ENCODE results near the gene SETD6. TPM values are rescaled to one million over a fixed set of nuclear protein-coding genes. Genes with fewer than 3 reads are reported as not detected.

Gene SETD6
- total RNA-seq, 1 experiment from 2014 or later: 22.0 TPM

DNA sequence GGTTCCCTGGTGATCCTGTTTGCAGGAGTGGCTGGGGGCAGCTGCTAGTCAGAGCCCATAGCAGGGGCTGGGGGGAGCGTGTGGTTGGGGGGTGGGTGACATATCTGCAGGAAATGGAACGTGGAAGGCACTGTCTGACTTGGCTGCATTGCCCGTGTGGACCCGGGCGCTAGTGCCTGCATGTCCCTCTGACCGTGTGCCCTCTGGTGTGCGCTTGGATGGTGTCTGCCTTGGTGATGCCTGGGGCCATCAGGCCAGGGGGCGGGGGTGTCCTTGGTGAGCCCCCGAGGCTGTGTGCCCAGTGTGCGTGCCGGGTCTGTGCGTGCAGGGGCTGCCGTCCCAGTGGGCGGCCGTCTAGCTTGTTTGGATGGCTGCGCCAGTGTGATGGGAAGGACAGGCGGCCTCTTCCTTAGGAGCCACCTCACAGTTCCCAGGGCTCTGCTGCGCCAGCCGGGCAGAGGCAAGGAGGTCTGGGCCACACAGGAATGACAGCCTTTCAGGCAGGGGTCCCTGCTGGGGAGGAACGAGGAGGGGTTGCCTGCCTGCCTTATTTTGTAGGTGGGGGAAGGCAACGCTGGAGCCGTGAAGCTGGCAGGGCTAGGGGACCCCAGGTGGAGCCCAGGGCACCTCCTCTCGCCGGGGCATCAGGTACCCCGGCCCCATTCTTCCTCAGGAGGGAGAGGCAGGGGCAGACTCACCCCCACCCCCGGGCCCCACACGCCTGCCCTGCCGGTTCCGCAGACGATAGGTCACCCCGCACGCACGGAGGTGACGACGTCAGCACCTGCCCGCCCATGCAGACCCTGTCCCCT, 14.7 kb upstream of the SETD6 start:
- Histone ChIP-seq H3K4me2 (ENCODE audit: low read length) (peak overlapping the region; percentile 99), H3K9me3 (ENCODE audit: low read length) (no peaks in the 10 kb centered on the region), H3K27ac (ENCODE audit: low read length) (no peak overlapping the region), H4K20me1 (ENCODE audit: low read length) (no peaks in the 10 kb centered on the region), H3K4me3 (ENCODE audit: low read length) (peak overlapping the region; percentile 70), H3K9me2 (replicated peaks; ENCODE audit: low read length) (no peaks in the 10 kb centered on the region), H3K9ac (ENCODE audit: low read length) (peak overlapping the region; percentile 25; the same call in 1 of the 2 replicates), H3K36me3 (ENCODE audit: low read depth, low read length) (no peaks in the 10 kb centered on the region), H2AFZ (ENCODE audit: low read length) (peak overlapping the region; percentile 81), H3F3A (ENCODE audit: low read length, unreplicated experiment) (no peaks in the 10 kb centered on the region), H3K4me1 (ENCODE audit: insufficient read depth, low read length) (peaks cover 7% of the 10 kb centered on the region; the same call in 1 of the 2 replicates), H3K27me3 (ENCODE audit: low read length) (no peaks in the 10 kb centered on the region), H3K79me2 (ENCODE audit: low read length) (no peaks in the 10 kb centered on the region)
- CTCF ChIA-PET: interaction anchor here (0.6 to 1.7 kb wide), 3 partner anchors 36 to 164 kb away, joined by 3 to 20 read pairs (median 3); no protein-coding TSS in a partner anchor
- intact Hi-C loops (cut with micrococcal nuclease): no loop called here
- ATAC-seq (peak; percentile 35), DNase-seq (no peak)
- no TSS peak for BruUV-seq (replicated peaks)
- POLR2A ChIA-PET (ENCODE audit: unreplicated experiment): interaction anchor here (0.6 kb wide), 4 partner anchors 14 to 276 kb away, joined by 4 to 8 read pairs (median 4); no protein-coding TSS in a partner anchor
- TF ChIP-seq EZH2 (IDR thresholded peaks at IDR 0.05; ENCODE audit: low read length, unreplicated experiment) (no peak), EZH2phosphoT487 (IDR thresholded peaks at IDR 0.05; ENCODE audit: borderline replicate concordance, low read length) (no peak)
- TF ChIP-seq, protein P1, sequence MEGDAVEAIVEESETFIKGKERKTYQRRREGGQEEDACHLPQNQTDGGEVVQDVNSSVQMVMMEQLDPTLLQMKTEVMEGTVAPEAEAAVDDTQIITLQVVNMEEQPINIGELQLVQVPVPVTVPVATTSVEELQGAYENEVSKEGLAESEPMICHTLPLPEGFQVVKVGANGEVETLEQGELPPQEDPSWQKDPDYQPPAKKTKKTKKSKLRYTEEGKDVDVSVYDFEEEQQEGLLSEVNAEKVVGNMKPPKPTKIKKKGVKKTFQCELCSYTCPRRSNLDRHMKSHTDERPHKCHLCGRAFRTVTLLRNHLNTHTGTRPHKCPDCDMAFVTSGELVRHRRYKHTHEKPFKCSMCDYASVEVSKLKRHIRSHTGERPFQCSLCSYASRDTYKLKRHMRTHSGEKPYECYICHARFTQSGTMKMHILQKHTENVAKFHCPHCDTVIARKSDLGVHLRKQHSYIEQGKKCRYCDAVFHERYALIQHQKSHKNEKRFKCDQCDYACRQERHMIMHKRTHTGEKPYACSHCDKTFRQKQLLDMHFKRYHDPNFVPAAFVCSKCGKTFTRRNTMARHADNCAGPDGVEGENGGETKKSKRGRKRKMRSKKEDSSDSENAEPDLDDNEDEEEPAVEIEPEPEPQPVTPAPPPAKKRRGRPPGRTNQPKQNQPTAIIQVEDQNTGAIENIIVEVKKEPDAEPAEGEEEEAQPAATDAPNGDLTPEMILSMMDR (conservative IDR thresholded peaks at IDR 0.05; ENCODE audit: low read depth, low read length): no peak

DNA sequence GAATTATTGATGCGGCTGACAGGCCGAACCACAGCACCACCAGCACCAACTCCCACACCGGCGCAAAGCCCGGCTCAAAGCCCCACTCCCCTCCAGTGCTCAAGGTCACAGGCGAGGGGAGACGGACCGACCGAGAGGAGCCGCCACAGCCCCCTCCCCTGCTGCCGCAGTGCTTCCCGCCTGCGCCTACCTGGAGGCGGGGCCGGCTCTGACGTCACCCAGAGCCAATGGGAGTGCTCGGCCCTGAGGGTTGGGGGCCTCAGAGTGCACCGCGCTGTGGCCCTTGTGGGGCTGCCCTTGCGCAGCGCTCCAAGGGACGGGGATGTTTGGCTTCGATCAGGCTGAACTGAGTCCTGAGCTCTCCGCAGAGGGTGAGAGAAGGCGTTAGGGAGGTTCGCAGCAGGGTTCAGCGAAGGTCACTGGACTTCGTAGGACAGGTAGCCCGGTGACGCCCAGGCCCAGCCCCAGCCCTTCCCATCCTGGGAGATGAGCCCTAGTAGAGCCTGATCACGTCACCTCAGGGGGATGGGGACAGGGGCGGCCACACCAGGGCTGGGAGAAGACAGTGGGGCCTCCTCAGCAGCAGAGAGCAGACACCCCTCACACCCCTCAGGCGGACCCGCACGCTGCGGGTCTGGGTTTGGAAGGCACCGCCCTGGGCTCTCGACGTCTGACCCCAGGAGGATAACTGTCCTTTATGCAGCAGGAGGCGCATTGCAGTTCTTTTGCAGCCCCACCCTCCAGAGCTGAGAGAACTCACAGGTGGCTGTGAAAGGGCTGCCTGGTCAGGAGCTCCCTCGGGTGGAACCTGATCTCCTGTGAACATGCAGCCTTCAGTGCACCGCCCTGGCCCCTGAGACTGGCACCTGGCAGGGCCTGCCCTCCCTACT, 13.8 kb upstream of the SETD6 start:
- no peaks in the 10 kb centered on the region for H3F3A ChIP-seq (ENCODE audit: low read length, unreplicated experiment)
- H3K79me2 ChIP-seq (ENCODE audit: low read length): no peaks in the 10 kb centered on the region
- H3K36me3 ChIP-seq (ENCODE audit: low read depth, low read length): no peaks in the 10 kb centered on the region
- no peak for DNase-seq
- ATAC-seq: no peak
- no peaks in the 10 kb centered on the region for H3K27me3 ChIP-seq (ENCODE audit: low read length)
- no peaks in the 10 kb centered on the region for H3K9me2 ChIP-seq (replicated peaks; ENCODE audit: low read length)
- TF ChIP-seq, protein P1 (conservative IDR thresholded peaks at IDR 0.05; ENCODE audit: low read depth, low read length): no peak
- TF ChIP-seq EZH2 (IDR thresholded peaks at IDR 0.05; ENCODE audit: low read length, unreplicated experiment): no peak
- no peak for TF ChIP-seq EZH2phosphoT487 (IDR thresholded peaks at IDR 0.05; ENCODE audit: borderline replicate concordance, low read length)
- H3K4me2 ChIP-seq (ENCODE audit: low read length): peak overlapping the region; percentile 99
- no peaks in the 10 kb centered on the region for H3K9me3 ChIP-seq (ENCODE audit: low read length)
- H3K4me3 ChIP-seq (ENCODE audit: low read length): peak overlapping the region; percentile 70
- 0 out of 2 replicates have a peak overlapping the region, but pooled peaks have one; percentile 25 for H3K9ac ChIP-seq (ENCODE audit: low read length)
- H3K27ac ChIP-seq (ENCODE audit: low read length): no peak overlapping the region
- CTCF ChIA-PET: interaction anchor here (1.7 kb wide), 1 partner anchor 160 kb away, joined by 20 read pairs; no protein-coding TSS in a partner anchor
- POLR2A ChIA-PET (ENCODE audit: unreplicated experiment): no interaction called here
- intact Hi-C loops (cut with micrococcal nuclease): no loop called here
- peak overlapping the region; percentile 81 for H2AFZ ChIP-seq (ENCODE audit: low read length)
- no peaks in the 10 kb centered on the region for H4K20me1 ChIP-seq (ENCODE audit: low read length)
- peaks cover 7% of the 10 kb centered on the region; the same call in 1 of the 2 replicates for H3K4me1 ChIP-seq (ENCODE audit: insufficient read depth, low read length)
- BruUV-seq (replicated peaks): no TSS peak

Measured in PC-3 (cell line).